Measurements from ENCODE around the gene TSHZ3.

The TSHZ3 gene

DNA sequence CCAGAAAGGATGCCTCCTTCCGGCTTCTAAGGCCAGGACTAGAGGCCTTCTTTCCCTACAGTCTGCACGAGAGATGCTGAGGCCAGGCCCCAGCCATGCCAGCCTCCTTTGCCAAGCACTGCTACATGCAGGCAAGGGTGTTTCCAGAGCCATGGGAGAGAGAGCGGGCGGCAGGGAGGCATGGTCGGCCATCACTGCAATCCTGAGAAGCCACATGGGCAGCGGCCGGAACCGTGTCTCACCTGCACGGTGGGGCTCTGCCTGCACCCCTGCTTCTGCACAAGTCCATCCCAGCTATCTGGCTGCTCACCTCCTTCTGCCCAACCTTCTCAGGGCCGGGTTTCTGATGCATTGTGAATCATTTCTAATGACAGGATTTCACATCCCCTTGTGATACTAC, 35.1 kb downstream of the TSHZ3 start:
- Histone ChIP-seq H2AFZ (ENCODE audit: low read length) (no peak overlapping the region), H3K4me3 (ENCODE audit: low read length, poor library complexity, severe bottlenecking) (no peak overlapping the region), H3K4me1 (ENCODE audit: insufficient read depth, low read length, poor library complexity, severe bottlenecking) (no peaks in the 10 kb centered on the region), H4K20me1 (ENCODE audit: insufficient read depth, low read length, poor library complexity, severe bottlenecking) (no peaks in the 10 kb centered on the region), H3K4me2 (ENCODE audit: low read depth, low read length, poor library complexity, severe bottlenecking) (no peak overlapping the region), H3K79me2 (ENCODE audit: insufficient read depth, low read length) (no peaks in the 10 kb centered on the region), H3K27me3 (ENCODE audit: insufficient read depth, low read length, poor library complexity, severe bottlenecking) (no peaks in the 10 kb centered on the region), H3F3A (ENCODE audit: low read depth) (no peaks in the 10 kb centered on the region), H3K9ac (ENCODE audit: low read depth, low read length, poor library complexity, severe bottlenecking) (no peak overlapping the region), H3K9me2 (replicated peaks; ENCODE audit: low read depth, low read length) (no peaks in the 10 kb centered on the region), H3K9me3 (ENCODE audit: insufficient read depth, low read depth, low read length) (no peaks in the 10 kb centered on the region), H3K36me3 (ENCODE audit: insufficient read depth, low read length) (no peaks in the 10 kb centered on the region)
- no peak for TF ChIP-seq EZH2phosphoT487 (IDR thresholded peaks at IDR 0.05; ENCODE audit: borderline replicate concordance)
- TF ChIP-seq, protein P1, sequence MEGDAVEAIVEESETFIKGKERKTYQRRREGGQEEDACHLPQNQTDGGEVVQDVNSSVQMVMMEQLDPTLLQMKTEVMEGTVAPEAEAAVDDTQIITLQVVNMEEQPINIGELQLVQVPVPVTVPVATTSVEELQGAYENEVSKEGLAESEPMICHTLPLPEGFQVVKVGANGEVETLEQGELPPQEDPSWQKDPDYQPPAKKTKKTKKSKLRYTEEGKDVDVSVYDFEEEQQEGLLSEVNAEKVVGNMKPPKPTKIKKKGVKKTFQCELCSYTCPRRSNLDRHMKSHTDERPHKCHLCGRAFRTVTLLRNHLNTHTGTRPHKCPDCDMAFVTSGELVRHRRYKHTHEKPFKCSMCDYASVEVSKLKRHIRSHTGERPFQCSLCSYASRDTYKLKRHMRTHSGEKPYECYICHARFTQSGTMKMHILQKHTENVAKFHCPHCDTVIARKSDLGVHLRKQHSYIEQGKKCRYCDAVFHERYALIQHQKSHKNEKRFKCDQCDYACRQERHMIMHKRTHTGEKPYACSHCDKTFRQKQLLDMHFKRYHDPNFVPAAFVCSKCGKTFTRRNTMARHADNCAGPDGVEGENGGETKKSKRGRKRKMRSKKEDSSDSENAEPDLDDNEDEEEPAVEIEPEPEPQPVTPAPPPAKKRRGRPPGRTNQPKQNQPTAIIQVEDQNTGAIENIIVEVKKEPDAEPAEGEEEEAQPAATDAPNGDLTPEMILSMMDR (conservative IDR thresholded peaks at IDR 0.05; ENCODE audit: low read length): no peak

DNA sequence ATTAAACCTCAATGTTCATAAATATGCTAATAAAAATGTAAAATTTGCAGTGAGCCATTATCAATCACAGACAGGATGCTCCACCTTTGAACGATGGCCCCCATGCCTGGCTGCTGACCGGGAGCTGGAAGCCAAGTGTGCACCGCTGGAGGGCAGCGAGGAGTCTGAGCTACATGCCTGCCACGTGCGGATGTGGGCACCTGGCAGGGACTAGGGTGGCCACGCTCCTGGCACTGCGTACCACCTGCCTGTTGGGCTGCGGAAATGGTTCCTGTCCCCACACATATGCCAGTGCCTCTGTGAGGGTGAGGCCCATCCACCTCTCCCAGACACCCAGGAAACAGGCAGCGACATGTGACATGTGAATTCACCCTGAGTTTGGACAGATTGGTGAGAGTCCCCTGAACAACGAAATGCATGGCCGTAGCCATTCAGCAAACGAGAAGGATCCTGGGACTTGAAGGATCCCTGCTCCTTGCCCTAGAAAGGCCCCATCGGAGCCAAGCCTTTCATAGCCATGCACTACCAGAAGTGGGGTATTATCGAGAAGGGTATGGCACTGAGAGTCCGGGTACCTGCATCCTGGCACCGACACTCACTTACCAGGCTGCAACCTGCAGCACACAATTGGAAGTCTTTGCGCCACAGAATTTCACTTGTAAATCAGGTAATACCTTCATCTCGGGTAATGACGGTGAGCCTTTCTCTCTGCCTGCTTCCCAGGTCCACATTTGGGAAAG, 35.8 kb downstream of the TSHZ3 start:
- Histone ChIP-seq H3K4me2 (ENCODE audit: low read depth, low read length, poor library complexity, severe bottlenecking) (no peak overlapping the region), H2AFZ (ENCODE audit: low read length) (no peak overlapping the region), H3K4me1 (ENCODE audit: insufficient read depth, low read length, poor library complexity, severe bottlenecking) (no peaks in the 10 kb centered on the region), H3K4me3 (ENCODE audit: low read length, poor library complexity, severe bottlenecking) (no peak overlapping the region), H3F3A (ENCODE audit: low read depth) (no peaks in the 10 kb centered on the region), H3K9me3 (ENCODE audit: insufficient read depth, low read depth, low read length) (no peaks in the 10 kb centered on the region), H3K27me3 (ENCODE audit: insufficient read depth, low read length, poor library complexity, severe bottlenecking) (no peaks in the 10 kb centered on the region), H3K9ac (ENCODE audit: low read depth, low read length, poor library complexity, severe bottlenecking) (no peak overlapping the region), H3K79me2 (ENCODE audit: insufficient read depth, low read length) (no peaks in the 10 kb centered on the region), H3K9me2 (replicated peaks; ENCODE audit: low read depth, low read length) (no peaks in the 10 kb centered on the region), H3K36me3 (ENCODE audit: insufficient read depth, low read length) (no peaks in the 10 kb centered on the region), H4K20me1 (ENCODE audit: insufficient read depth, low read length, poor library complexity, severe bottlenecking) (no peaks in the 10 kb centered on the region)
- TF ChIP-seq, protein P1 (conservative IDR thresholded peaks at IDR 0.05; ENCODE audit: low read length): no peak
- no peak for TF ChIP-seq EZH2phosphoT487 (IDR thresholded peaks at IDR 0.05; ENCODE audit: borderline replicate concordance)

DNA sequence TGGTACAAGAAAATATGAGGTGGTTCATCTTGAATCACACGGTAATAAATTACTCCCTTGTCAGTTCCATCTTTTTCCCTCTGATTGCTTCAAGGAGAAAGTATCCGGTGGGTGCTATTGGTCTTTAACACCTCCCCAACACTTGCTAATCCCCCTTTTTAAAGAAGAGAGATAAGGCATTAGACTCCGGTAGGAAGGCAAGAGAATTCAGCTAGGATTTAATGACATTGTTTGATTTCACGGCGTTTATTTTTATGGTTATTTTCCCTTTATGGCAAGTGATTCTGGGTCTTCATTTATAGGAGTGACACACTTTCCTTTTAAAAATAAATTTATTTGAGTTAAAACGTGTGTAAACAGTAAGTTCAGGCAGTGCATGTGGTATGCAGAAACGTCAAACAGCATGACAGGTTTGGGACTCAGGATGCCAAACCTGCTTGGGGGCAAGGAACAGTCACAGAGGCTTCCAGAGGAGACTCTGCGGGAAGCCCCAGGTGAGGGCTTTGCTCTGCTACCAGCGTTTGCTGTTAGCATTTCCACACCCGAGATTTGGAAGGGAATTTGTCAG, 36.5 kb downstream of the TSHZ3 start:
- Histone ChIP-seq H3K4me1 (ENCODE audit: insufficient read depth, low read length, poor library complexity, severe bottlenecking) (no peaks in the 10 kb centered on the region), H3K9ac (ENCODE audit: low read depth, low read length, poor library complexity, severe bottlenecking) (no peak overlapping the region)

More for the DNA sequence above, 36.5 kb downstream of the TSHZ3 start:
- H4K20me1 ChIP-seq (ENCODE audit: insufficient read depth, low read length, poor library complexity, severe bottlenecking): no peaks in the 10 kb centered on the region
- no peaks in the 10 kb centered on the region for H3K9me2 ChIP-seq (replicated peaks; ENCODE audit: low read depth, low read length)
- H3K4me2 ChIP-seq (ENCODE audit: low read depth, low read length, poor library complexity, severe bottlenecking): no peak overlapping the region
- H3K9me3 ChIP-seq (ENCODE audit: insufficient read depth, low read depth, low read length): no peaks in the 10 kb centered on the region
- H3K4me3 ChIP-seq (ENCODE audit: low read length, poor library complexity, severe bottlenecking): no peak overlapping the region
- no peaks in the 10 kb centered on the region for H3K79me2 ChIP-seq (ENCODE audit: insufficient read depth, low read length)
- H2AFZ ChIP-seq (ENCODE audit: low read length): no peak overlapping the region
- no peaks in the 10 kb centered on the region for H3K27me3 ChIP-seq (ENCODE audit: insufficient read depth, low read length, poor library complexity, severe bottlenecking)
- TF ChIP-seq, protein P1 (conservative IDR thresholded peaks at IDR 0.05; ENCODE audit: low read length): no peak
- TF ChIP-seq EZH2phosphoT487 (IDR thresholded peaks at IDR 0.05; ENCODE audit: borderline replicate concordance): no peak
- H3F3A ChIP-seq (ENCODE audit: low read depth): no peaks in the 10 kb centered on the region
- H3K36me3 ChIP-seq (ENCODE audit: insufficient read depth, low read length): no peaks in the 10 kb centered on the region

Measured in Loucy (cell line).